Subcutaneous adipose tissue (tissue), 4 donors: ENCODE measurements around the gene SLC30A7. TPM values are rescaled to one million over a fixed set of nuclear protein-coding genes. Genes with fewer than 3 reads are reported as not detected.

Experiments
- CTCF ChIP-seq: fragments of 450-650 bp; IDR thresholded peaks from one replicate; pipeline ENCODE4 v1.5.1; 2016; ENCODE audit warnings: low read depth, mild to moderate bottlenecking, control low read depth, antibody characterized with exemption, moderate library complexity
- total RNA-seq, 4 donors: library from RNA; depleted of rRNA; stranded (reverse); fragments of >200 nt; gene quantifications; one replicate each; pipeline ENCODE4 v1.1.0, GENCODE V29; 2016

SLC30A7 gene
- total RNA-seq, 4 donors from 2014 or later: 19.4 to 27.6 (median 26.4) TPM

GRCh38 chr1:101013776-101014175 lies 117.9 kb downstream of the SLC30A7 start:
- TF ChIP-seq CTCF: no peak

GRCh38 chr1:101017448-101017847 lies 121.6 kb downstream of the SLC30A7 start:
- TF ChIP-seq CTCF: no peak

GRCh38 chr1:101022294-101022693 lies 126.4 kb downstream of the SLC30A7 start:
- TF ChIP-seq CTCF: no peak

- no peak for TF ChIP-seq CTCF
Measured at GRCh38 chr1:101025283-101025656, 129.4 kb downstream of the SLC30A7 start.

GRCh38 chr1:101025657-101026429 lies 130.0 kb downstream of the SLC30A7 start, which contains the start of gene DPH5:
DPH5 (minus strand) TSS chr1:101025784; CDS start chr1:101025443, 341 bp downstream.
- TF ChIP-seq CTCF: no peak

GRCh38 chr1:101026430-101026788 lies 130.5 kb downstream of the SLC30A7 start:
- no peak for TF ChIP-seq CTCF

- TF ChIP-seq CTCF: no peak
Measured at GRCh38 chr1:101027194-101027772, 131.4 kb downstream of the SLC30A7 start.
